IMR-90 (cell line): ENCODE data around the gene COPS2. TPM values are rescaled to one million over a fixed set of nuclear protein-coding genes. Genes with fewer than 3 reads are reported as not detected.

Experiments used
- ATAC-seq: fragments of 200-7000 bp; cut with Tn5 transposase; 2 replicates; pipeline ENCODE4 v1.9.1; 2020; ENCODE audit warnings: low read depth, mild to moderate bottlenecking, moderate library complexity
- BruUV-seq: library from RNA; stranded (reverse); fragments of 400-500 nt; replicated peaks from 2 replicates; lab custom pipeline; 2021; lab: Mats Ljungman, UMichigan
- CTCF ChIA-PET: fragments of 300-600 bp; formaldehyde crosslinking; extraction: SDS; loops from one replicate; lab custom pipeline; 2021; ENCODE audit warnings: antibody characterized with exemption; lab: Yijun Ruan, JAX
- POLR2A ChIA-PET: fragments of 300-600 bp; sonication (Branson Sonifier 250); formaldehyde crosslinking; loops from one replicate; lab custom pipeline; 2022; ENCODE audit warnings: antibody characterized with exemption; ENCODE audit not compliant: unreplicated experiment; lab: Charles Lee
- DNase-seq: peaks from one replicate; pipeline ENCODE4 v3.0.0; 2013
- H2AFZ ChIP-seq: replicated peaks from 2 replicates; pipeline ENCODE3; 2013; ENCODE audit warnings: low read length, mild to moderate bottlenecking; ENCODE audit not compliant: poor library complexity
- H2AK5ac ChIP-seq: 2 replicates; pipeline ENCODE4 v1.6.1; 2013; ENCODE audit warnings: low read depth, low read length, inconsistent platforms
- H2AK9ac ChIP-seq: replicated peaks from 2 replicates; pipeline ENCODE3; 2013; ENCODE audit warnings: mild to moderate bottlenecking, low read depth, low read length, moderate library complexity; ENCODE audit not compliant: poor library complexity
- H2BK120ac ChIP-seq: 2 replicates; pipeline ENCODE4 v1.6.1; 2013; ENCODE audit warnings: low read depth, low read length, inconsistent platforms
- H2BK15ac ChIP-seq: 3 replicates; pipeline ENCODE4 v1.6.1; 2013; ENCODE audit warnings: low read depth, low read length, inconsistent platforms
- H2BK20ac ChIP-seq: 2 replicates; pipeline ENCODE4 v1.6.1; 2013; ENCODE audit warnings: low read depth, mild to moderate bottlenecking, inconsistent platforms, low read length, moderate library complexity
- H2BK5ac ChIP-seq: 2 replicates; pipeline ENCODE4 v1.6.1; 2013; ENCODE audit warnings: mild to moderate bottlenecking, low read depth, low read length, inconsistent platforms; ENCODE audit not compliant: poor library complexity, severe bottlenecking
- H3K14ac ChIP-seq: replicated peaks from 2 replicates; pipeline ENCODE4 v1.6.1; 2013; ENCODE audit warnings: low read depth, low read length, inconsistent platforms
- H3K18ac ChIP-seq: 2 replicates; pipeline ENCODE4 v1.6.1; 2013; ENCODE audit warnings: low read depth, low read length, control low read depth
- H3K23ac ChIP-seq: 2 replicates; pipeline ENCODE4 v1.6.1; 2013; ENCODE audit warnings: low read depth, low read length, inconsistent platforms
- H3K27ac ChIP-seq: 2 replicates; pipeline ENCODE4 v1.5.1; 2013; ENCODE audit warnings: mild to moderate bottlenecking, control low read depth, low read length; ENCODE audit not compliant: insufficient read depth
- H3K27me3 ChIP-seq: 2 replicates; pipeline ENCODE4 v1.6.1; 2013; ENCODE audit warnings: low read length; ENCODE audit not compliant: control insufficient read depth, insufficient read depth
- H3K36me3 ChIP-seq: 2 replicates; pipeline ENCODE4 v1.6.1; 2013; ENCODE audit warnings: low read length, mixed read lengths; ENCODE audit not compliant: control insufficient read depth, insufficient read depth
- H3K4ac ChIP-seq: 2 replicates; pipeline ENCODE4 v1.6.1; 2013; ENCODE audit warnings: low read depth, low read length, inconsistent platforms
- H3K4me1 ChIP-seq: 2 replicates; pipeline ENCODE4 v1.6.1; 2013; ENCODE audit warnings: low read length, mixed read lengths; ENCODE audit not compliant: control insufficient read depth, insufficient read depth
- H3K4me2 ChIP-seq: 2 replicates; pipeline ENCODE4 v1.6.1; 2013; ENCODE audit warnings: low read depth, mild to moderate bottlenecking, control low read depth, low read length, moderate library complexity
- H3K4me3 ChIP-seq: 2 replicates; pipeline ENCODE4 v1.5.1; 2013; ENCODE audit warnings: low read depth, mild to moderate bottlenecking, control low read depth, low read length, moderate library complexity; ENCODE audit not compliant: insufficient read depth
- H3K56ac ChIP-seq: 2 replicates; pipeline ENCODE4 v1.6.1; 2013; ENCODE audit warnings: low read length, inconsistent platforms; ENCODE audit not compliant: insufficient read depth; ENCODE audit errors: extremely low read depth
- H3K79me1 ChIP-seq, 2 experiments: 2 replicates each; pipeline ENCODE4 v1.6.1; 2013; ENCODE audit warnings: low read length in 2 of 2, inconsistent platforms in 1 of 2, low read depth in 1 of 2
- H3K9ac ChIP-seq: 2 replicates; pipeline ENCODE4 v1.6.1; 2013; ENCODE audit warnings: low read depth, low read length, control low read depth
- H3K9me1 ChIP-seq: 2 replicates; pipeline ENCODE4 v1.6.1; 2013; ENCODE audit warnings: low read length, inconsistent platforms; ENCODE audit not compliant: insufficient read depth
- H3K9me3 ChIP-seq: 2 replicates; pipeline ENCODE4 v1.6.1; 2013; ENCODE audit warnings: low read length; ENCODE audit not compliant: control insufficient read depth, insufficient read depth
- H4K20me1 ChIP-seq: 2 replicates; pipeline ENCODE4 v1.6.1; 2013; ENCODE audit warnings: low read length, inconsistent platforms; ENCODE audit not compliant: insufficient read depth
- H4K5ac ChIP-seq: 2 replicates; pipeline ENCODE4 v1.6.1; 2013; ENCODE audit warnings: mild to moderate bottlenecking, low read depth, low read length, control low read depth
- H4K8ac ChIP-seq, 2 experiments: 2 replicates each; pipeline ENCODE4 v1.6.1; 2013; ENCODE audit warnings: low read depth in 2 of 2, low read length in 2 of 2, control low read depth in 1 of 2, inconsistent platforms in 1 of 2
- H4K91ac ChIP-seq: 2 replicates; pipeline ENCODE4 v1.6.1; 2013; ENCODE audit warnings: low read depth, low read length, inconsistent platforms; ENCODE audit not compliant: insufficient read depth
- BHLHE40 ChIP-seq: fragments of 150-350 bp; IDR thresholded peaks from 2 replicates; pipeline ENCODE4 v1.6.1; 2016; ENCODE audit warnings: mild to moderate bottlenecking, low read depth, low read length
- CEBPB ChIP-seq: IDR thresholded peaks from 2 replicates; pipeline ENCODE4 v1.6.1; 2012; ENCODE audit warnings: low read depth, low read length, improper control_type of control experiment
- CHD1 ChIP-seq: IDR thresholded peaks from 2 replicates; pipeline ENCODE4 v1.6.1; 2012; ENCODE audit warnings: low read depth, low read length, improper control_type of control experiment
- CTCF ChIP-seq: conservative IDR thresholded peaks from 2 replicates; pipeline ENCODE4 v1.5.1; 2012; ENCODE audit warnings: mild to moderate bottlenecking, low read depth, low read length, improper control_type of control experiment
- ELK1 ChIP-seq: fragments of 150-350 bp; IDR thresholded peaks from 2 replicates; pipeline ENCODE4 v1.6.1; 2016; ENCODE audit warnings: low read depth, mild to moderate bottlenecking, low read length, moderate library complexity, borderline replicate concordance
- FOS ChIP-seq: fragments of 150-350 bp; IDR thresholded peaks from 2 replicates; pipeline ENCODE4 v1.6.1; 2016; ENCODE audit warnings: low read depth, low read length
- MAFK ChIP-seq: IDR thresholded peaks from 2 replicates; pipeline ENCODE4 v1.6.1; 2012; ENCODE audit warnings: low read depth, low read length, improper control_type of control experiment
- MAZ ChIP-seq: IDR thresholded peaks from 2 replicates; pipeline ENCODE4 v1.6.1; 2012; ENCODE audit warnings: low read depth, mild to moderate bottlenecking, low read length, improper control_type of control experiment, moderate library complexity, borderline replicate concordance
- MXI1 ChIP-seq: IDR thresholded peaks from 2 replicates; pipeline ENCODE4 v1.6.1; 2012; ENCODE audit warnings: low read depth, mild to moderate bottlenecking, low read length, moderate library complexity, borderline replicate concordance
- NFE2L2 ChIP-seq: fragments of 150-350 bp; IDR thresholded peaks from 2 replicates; pipeline ENCODE4 v1.6.1; 2016; ENCODE audit warnings: low read depth, mild to moderate bottlenecking, low read length
- POLR2A ChIP-seq: IDR thresholded peaks from 2 replicates; pipeline ENCODE4 v1.6.1; 2012; ENCODE audit warnings: mild to moderate bottlenecking, low read depth, low read length
- RAD21 ChIP-seq: IDR thresholded peaks from 2 replicates; pipeline ENCODE4 v1.6.1; 2012; ENCODE audit warnings: low read length, improper control_type of control experiment
- RCOR1 ChIP-seq: IDR thresholded peaks from 2 replicates; pipeline ENCODE4 v1.6.1; 2012; ENCODE audit warnings: mild to moderate bottlenecking, low read length, improper control_type of control experiment; ENCODE audit not compliant: insufficient replicate concordance
- RFX5 ChIP-seq: IDR thresholded peaks from 2 replicates; pipeline ENCODE4 v1.8.0; 2012; ENCODE audit warnings: low read depth, mild to moderate bottlenecking, low read length, moderate library complexity
- SMC3 ChIP-seq: fragments of 150-350 bp; IDR thresholded peaks from 2 replicates; pipeline ENCODE4 v1.6.1; 2016; ENCODE audit warnings: low read depth, mild to moderate bottlenecking, antibody characterized with exemption, low read length, moderate library complexity
- USF2 ChIP-seq: fragments of 150-350 bp; IDR thresholded peaks from 2 replicates; pipeline ENCODE4 v1.6.1; 2017; ENCODE audit warnings: mild to moderate bottlenecking, antibody characterized with exemption, low read length, low read depth
- WGBS, 2 experiments: methylation state at CpG; one replicate each; pipeline versions ENCODE4 v1.1.5 to v1.1.7; 2013; ENCODE audit warnings: missing lambda C conversion rate in 2 of 2; ENCODE audit not compliant: insufficient read length in 1 of 2; ENCODE audit errors: extremely low coverage in 2 of 2; 5-methylcytosine and 5-hydroxymethylcytosine counted together
- dilution Hi-C: fragments of 300-500 bp; cut with HindIII; formaldehyde crosslinking; loops from one replicate; pipeline ENCODE4 v1.14.3; 2018; ENCODE audit warnings: low sequenced_read_pairs; ENCODE audit not compliant: unreplicated experiment
- in situ Hi-C: fragments of 300-500 bp; cut with MboI; formaldehyde crosslinking; loops from 3 replicates; pipeline ENCODE4 v1.14.3; 2019; ENCODE audit warnings: low sequenced_read_pairs, inconsistent platforms, mixed read lengths
- intact Hi-C: fragments of 100-400 bp; cut with micrococcal nuclease; formaldehyde crosslinking; loops from 2 replicates; pipeline ENCODE4 v1.10.0; 2022
- polyA plus RNA-seq, 3 experiments: library from polyadenylated mRNA; depleted of rRNA; stranded (reverse); fragments of >200 nt; gene quantifications; 2 replicates each; pipeline ENCODE4 v1.2.3, GENCODE V29; 2012; ENCODE audit warnings: low replicate concordance in 1 of 3
- total RNA-seq: library from RNA; depleted of rRNA; stranded (reverse); fragments of >200 nt; gene quantifications from 2 replicates; pipeline ENCODE4 v1.2.3, GENCODE V29; 2012

The COPS2 gene
- total and polyA plus RNA-seq, 2 of the 4 experiments (the other 2 are of a cell fraction) = 54.6 to 75.6 TPM

GRCh38 chr15:49178497-49178896 is 23.1 kb upstream of the COPS2 start:
- H3K27me3 ChIP-seq = no peaks in the 10 kb centered on the region
- TF ChIP-seq MXI1 (no peak), POLR2A (no peak), USF2 (no peak), SMC3 (no peak), FOS (no peak), RCOR1 (no peak), NFE2L2 (no peak), RFX5 (no peak), BHLHE40 (no peak), CTCF (no peak), ELK1 (no peak), CHD1 (no peak), MAZ (no peak), RAD21 (no peak), MAFK (no peak), CEBPB (no peak)
- in situ Hi-C loops (no loop called here), dilution Hi-C loops (no loop called here), intact Hi-C loops (no loop called here)
- no peak overlapping the region for H4K5ac ChIP-seq
- H2AFZ ChIP-seq = no peak overlapping the region
- no TSS peak for BruUV-seq
- H2AK5ac ChIP-seq = no peak overlapping the region
- no peak overlapping the region for H4K8ac ChIP-seq
- H3K4ac ChIP-seq = no peak overlapping the region
- H3K36me3 ChIP-seq = 0 out of 2 replicates have a peak, but pooled peaks cover 1% of the 10 kb centered on the region
- no peak overlapping the region for H3K18ac ChIP-seq
- H3K4me2 ChIP-seq = no peak overlapping the region
- no peak overlapping the region for H3K4me3 ChIP-seq
- no peak overlapping the region for H2BK20ac ChIP-seq
- H2AK9ac ChIP-seq = peak overlapping the region; percentile 10
- H3K4me1 ChIP-seq = no peaks in the 10 kb centered on the region
- H4K91ac ChIP-seq = no peak overlapping the region
- no peak overlapping the region for H3K27ac ChIP-seq
- H3K9ac ChIP-seq = no peak overlapping the region
- no peaks in the 10 kb centered on the region for H4K20me1 ChIP-seq
- H3K9me3 ChIP-seq = no peaks in the 10 kb centered on the region
- ATAC-seq (no peak), DNase-seq (no peak)
- H3K79me1 ChIP-seq = peaks cover 19 to 37% of the 10 kb centered on the region in 2 experiments
- POLR2A ChIA-PET = no interaction called here
- H2BK5ac ChIP-seq = no peak overlapping the region
- no CpG with 5 or more reads among the region's 7 CpGs for WGBS, 2 experiments
- H3K23ac ChIP-seq = no peak overlapping the region
- CTCF ChIA-PET = no interaction called here
- no peak overlapping the region for H3K56ac ChIP-seq
- no peak overlapping the region for H2BK15ac ChIP-seq
- 0 out of 2 replicates have a peak, but pooled peaks cover 3% of the 10 kb centered on the region for H3K9me1 ChIP-seq
- no peak overlapping the region for H3K14ac ChIP-seq
- H2BK120ac ChIP-seq = no peak overlapping the region
